ENCODE results near the gene WFIKKN2. TPM values are rescaled to one million over a fixed set of nuclear protein-coding genes. Genes with fewer than 3 reads are reported as not detected.

The WFIKKN2 gene
- total RNA-seq, 1 experiment from 2014 or later: 0.05 TPM

DNA sequence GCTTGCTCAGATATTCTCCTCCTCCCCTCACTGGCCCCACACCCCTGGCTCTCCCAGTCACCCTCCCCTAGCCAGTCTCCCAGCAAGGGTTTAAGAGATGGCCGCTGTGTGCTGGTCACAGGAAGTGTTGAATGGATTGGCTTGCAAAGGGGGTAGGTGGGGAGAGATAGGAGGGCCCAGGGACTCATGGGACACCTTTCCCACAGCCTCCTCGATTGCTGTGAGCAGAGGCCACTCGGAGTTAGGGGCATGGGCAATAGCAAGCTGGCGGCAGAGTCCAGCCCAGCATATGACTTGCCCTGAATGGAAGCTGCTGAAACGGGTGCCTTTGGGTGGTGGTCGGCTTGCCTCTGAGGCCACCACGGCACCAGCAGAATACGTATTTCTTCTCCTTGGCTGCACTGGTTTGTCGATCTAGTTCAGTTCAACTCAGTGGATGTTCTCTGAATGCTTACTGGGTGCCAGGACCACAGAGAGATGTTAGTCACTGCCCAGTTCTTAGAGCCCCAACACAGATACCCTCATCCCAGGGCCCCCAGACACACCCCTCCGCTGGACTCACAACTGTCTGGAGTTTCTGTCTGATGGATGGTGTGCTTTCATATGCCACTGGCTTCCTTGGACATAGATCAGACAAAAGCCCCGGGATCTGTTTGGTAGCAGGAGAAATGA lies 6.0 kb downstream of the WFIKKN2 start:
- Histone ChIP-seq H3K27ac (ENCODE audit: low read depth, low read length) (no peak overlapping the region), H3K9me2 (ENCODE audit: insufficient read depth) (no peaks in the 10 kb centered on the region), H3K4me2 (ENCODE audit: low read length) (no peak overlapping the region), H3K79me2 (ENCODE audit: insufficient read depth, low read length) (no peaks in the 10 kb centered on the region), H3K9me3 (ENCODE audit: control insufficient read depth in 1 of 2, insufficient read depth in 1 of 2, low read depth in 1 of 2, low read length in 2 of 2) (no peaks in the 10 kb centered on the region), H3K4me1 (ENCODE audit: control insufficient read depth in 1 of 2, insufficient read depth in 2 of 2, low read length in 2 of 2) (peaks cover 0 to 22% of the 10 kb centered on the region in 2 experiments; a peak in 2 of 4 replicates), H3K9ac (ENCODE audit: low read length) (no peak overlapping the region), H3K4me3 (replicated peaks in 1 of 2; ENCODE audit: low read depth in 1 of 2, low read length in 2 of 2) (no peak overlapping the region), H3K27me3 (ENCODE audit: insufficient read depth, low read length) (no peaks in the 10 kb centered on the region), H2AFZ (ENCODE audit: low read depth, low read length, poor library complexity, severe bottlenecking) (no peak overlapping the region), H4K20me1 (ENCODE audit: insufficient read depth) (no peaks in the 10 kb centered on the region), H3K36me3 (ENCODE audit: control insufficient read depth in 1 of 2, insufficient read depth in 2 of 2, low read length in 2 of 2) (no peaks in the 10 kb centered on the region)
- TF ChIP-seq POLR2AphosphoS5 (IDR thresholded peaks at IDR 0.05; ENCODE audit: low read depth, low read length) (no peak), SRF (IDR thresholded peaks at IDR 0.05; ENCODE audit: low read depth) (no peak), SP1 (IDR thresholded peaks at IDR 0.05; ENCODE audit: low read depth) (no peak), YY1 (IDR thresholded peaks at IDR 0.05; ENCODE audit: extremely low read depth, insufficient replicate concordance, low read depth, low read length) (no peak), ATF3 (IDR thresholded peaks at IDR 0.05) (no peak), RAD21 (IDR thresholded peaks at IDR 0.05; ENCODE audit: low read depth) (no peak), ELF1 (IDR thresholded peaks at IDR 0.05; ENCODE audit: borderline replicate concordance, low read depth) (no peak), JUND (IDR thresholded peaks at IDR 0.05) (no peak), CBX3 (IDR thresholded peaks at IDR 0.05; ENCODE audit: low read depth) (no peak), ZNF274 (IDR thresholded peaks at IDR 0.05; ENCODE audit: low read depth, low read length) (no peak), MAX (IDR thresholded peaks at IDR 0.05) (no peak), FOSL1 (IDR thresholded peaks at IDR 0.05; ENCODE audit: low read depth) (no peak), ZFX (IDR thresholded peaks at IDR 0.05) (no peak)
- TF ChIP-seq, protein P1, sequence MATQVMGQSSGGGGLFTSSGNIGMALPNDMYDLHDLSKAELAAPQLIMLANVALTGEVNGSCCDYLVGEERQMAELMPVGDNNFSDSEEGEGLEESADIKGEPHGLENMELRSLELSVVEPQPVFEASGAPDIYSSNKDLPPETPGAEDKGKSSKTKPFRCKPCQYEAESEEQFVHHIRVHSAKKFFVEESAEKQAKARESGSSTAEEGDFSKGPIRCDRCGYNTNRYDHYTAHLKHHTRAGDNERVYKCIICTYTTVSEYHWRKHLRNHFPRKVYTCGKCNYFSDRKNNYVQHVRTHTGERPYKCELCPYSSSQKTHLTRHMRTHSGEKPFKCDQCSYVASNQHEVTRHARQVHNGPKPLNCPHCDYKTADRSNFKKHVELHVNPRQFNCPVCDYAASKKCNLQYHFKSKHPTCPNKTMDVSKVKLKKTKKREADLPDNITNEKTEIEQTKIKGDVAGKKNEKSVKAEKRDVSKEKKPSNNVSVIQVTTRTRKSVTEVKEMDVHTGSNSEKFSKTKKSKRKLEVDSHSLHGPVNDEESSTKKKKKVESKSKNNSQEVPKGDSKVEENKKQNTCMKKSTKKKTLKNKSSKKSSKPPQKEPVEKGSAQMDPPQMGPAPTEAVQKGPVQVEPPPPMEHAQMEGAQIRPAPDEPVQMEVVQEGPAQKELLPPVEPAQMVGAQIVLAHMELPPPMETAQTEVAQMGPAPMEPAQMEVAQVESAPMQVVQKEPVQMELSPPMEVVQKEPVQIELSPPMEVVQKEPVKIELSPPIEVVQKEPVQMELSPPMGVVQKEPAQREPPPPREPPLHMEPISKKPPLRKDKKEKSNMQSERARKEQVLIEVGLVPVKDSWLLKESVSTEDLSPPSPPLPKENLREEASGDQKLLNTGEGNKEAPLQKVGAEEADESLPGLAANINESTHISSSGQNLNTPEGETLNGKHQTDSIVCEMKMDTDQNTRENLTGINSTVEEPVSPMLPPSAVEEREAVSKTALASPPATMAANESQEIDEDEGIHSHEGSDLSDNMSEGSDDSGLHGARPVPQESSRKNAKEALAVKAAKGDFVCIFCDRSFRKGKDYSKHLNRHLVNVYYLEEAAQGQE (IDR thresholded peaks at IDR 0.05; ENCODE audit: low read depth): no peak
- ATAC-seq (peak; percentile 46), DNase-seq (ENCODE audit: low read depth, low spot score) (no peak)
- no TSS peak for BruUV-seq (replicated peaks)
- CTCF ChIA-PET: interaction anchor here (1.0 to 6.8 kb wide), 18 partner anchors 11 to 480 kb away, joined by 3 to 127 read pairs (median 4); partner anchors contain the start of genes NME1 and TOB1
- RAD21 ChIA-PET (ENCODE audit: low non-redundant PET in 1 of 2, low total read pairs in 2 of 2, uncharacterized antibody in 2 of 2, unreplicated experiment in 2 of 2): interaction anchor here (0.6 to 2.6 kb wide), 7 partner anchors 10 to 359 kb away, joined by 3 to 19 read pairs (median 3); no protein-coding TSS in a partner anchor
- intact Hi-C loops (cut with micrococcal nuclease): loop anchor here (1.0 to 5.0 kb wide), 2 partner anchors 134 to 294 kb away; partner anchors contain the start of genes ANKRD40 and SPATA20
- POLR2A ChIA-PET: interaction anchor here (1.2 to 1.8 kb wide), 4 partner anchors 19 to 58 kb away, joined by 3 to 12 read pairs (median 6); partner anchors contain the start of gene TOB1
